HAP-1 (cell line): ENCODE measurements around the gene FRMD1.
A peak's percentile ranks its signal among the peaks of the same experiment; 100 is the strongest.

Experiments
- DNase-seq, 2 experiments: peaks; one replicate each; pipeline ENCODE4 v3.0.0-alpha.2; 2016 to 2020; ENCODE audit warnings: low spot score in 2 of 2
- H3K27me3 ChIP-seq: fragments of 250-450 bp; sonication (Bioruptor Pico); 2 replicates; pipeline ENCODE4 v1.5.1; 2020; ENCODE audit warnings: low read depth, mild to moderate bottlenecking, moderate library complexity
- H3K36me3 ChIP-seq: fragments of 250-450 bp; sonication (Bioruptor Pico); replicated peaks from 2 replicates; pipeline ENCODE4 v1.5.1; 2020; ENCODE audit warnings: mild to moderate bottlenecking
- H3K4me1 ChIP-seq: fragments of 250-450 bp; sonication (Bioruptor Pico); 2 replicates; pipeline ENCODE4 v1.5.1; 2020; ENCODE audit warnings: mild to moderate bottlenecking
- H3K4me3 ChIP-seq: fragments of 250-450 bp; sonication (Bioruptor Pico); 2 replicates; pipeline ENCODE4 v1.5.1; 2020; ENCODE audit warnings: mild to moderate bottlenecking, moderate library complexity
- H3K9me3 ChIP-seq: fragments of 250-450 bp; sonication (Bioruptor Pico); 2 replicates; pipeline ENCODE4 v1.5.1; 2020; ENCODE audit warnings: mild to moderate bottlenecking, moderate library complexity
- in situ Hi-C: fragments of 300-500 bp; cut with MboI; formaldehyde crosslinking; loops from 3 replicates; pipeline ENCODE4 v1.14.3; 2020; ENCODE audit warnings: low sequenced_read_pairs, inconsistent platforms, mixed read lengths

Gene FRMD1

GRCh38 chr6:168095171-168095691, 16.2 kb upstream of the FRMD1 start:
- no peak overlapping the region for H3K4me3 ChIP-seq
- H3K36me3 ChIP-seq = no peaks in the 10 kb centered on the region
- H3K9me3 ChIP-seq = no peaks in the 10 kb centered on the region
- DNase-seq = no peak
- H3K27me3 ChIP-seq = no peaks in the 10 kb centered on the region
- in situ Hi-C loops = no loop called here
- no peaks in the 10 kb centered on the region for H3K4me1 ChIP-seq

- in situ Hi-C loops = no loop called here
- Histone ChIP-seq H3K9me3 (no peaks in the 10 kb centered on the region), H3K4me3 (no peak overlapping the region)
Measured at GRCh38 chr6:168093634-168094033, 14.6 kb upstream of the FRMD1 start.

GRCh38 chr6:168093071-168093505, 14.1 kb upstream of the FRMD1 start:
- no peaks in the 10 kb centered on the region for H3K36me3 ChIP-seq
- no peaks in the 10 kb centered on the region for H3K4me1 ChIP-seq
- no peak for DNase-seq
- H3K27me3 ChIP-seq = no peaks in the 10 kb centered on the region
- H3K4me3 ChIP-seq = no peak overlapping the region
- no peaks in the 10 kb centered on the region for H3K9me3 ChIP-seq
- in situ Hi-C loops = no loop called here

More at GRCh38 chr6:168093634-168094033, 14.6 kb upstream of the FRMD1 start:
- no peak for DNase-seq
- no peaks in the 10 kb centered on the region for H3K4me1 ChIP-seq
- no peaks in the 10 kb centered on the region for H3K36me3 ChIP-seq
- no peaks in the 10 kb centered on the region for H3K27me3 ChIP-seq

GRCh38 chr6:168092541-168092940, 13.5 kb upstream of the FRMD1 start:
- DNase-seq = no peak
- in situ Hi-C loops = no loop called here
- no peaks in the 10 kb centered on the region for H3K27me3 ChIP-seq
- no peaks in the 10 kb centered on the region for H3K36me3 ChIP-seq
- no peak overlapping the region for H3K4me3 ChIP-seq
- H3K4me1 ChIP-seq = no peaks in the 10 kb centered on the region
- H3K9me3 ChIP-seq = no peaks in the 10 kb centered on the region

GRCh38 chr6:168091381-168092264, 12.6 kb upstream of the FRMD1 start:
- in situ Hi-C loops = no loop called here
- no peak overlapping the region for H3K4me3 ChIP-seq
- no peaks in the 10 kb centered on the region for H3K4me1 ChIP-seq
- no peaks in the 10 kb centered on the region for H3K27me3 ChIP-seq
- H3K36me3 ChIP-seq = no peaks in the 10 kb centered on the region
- H3K9me3 ChIP-seq = no peaks in the 10 kb centered on the region
- no peak for DNase-seq

GRCh38 chr6:168090706-168091105, 11.7 kb upstream of the FRMD1 start:
- no peaks in the 10 kb centered on the region for H3K4me1 ChIP-seq
- no peaks in the 10 kb centered on the region for H3K36me3 ChIP-seq
- no peaks in the 10 kb centered on the region for H3K27me3 ChIP-seq
- no peak for DNase-seq
- in situ Hi-C loops = no loop called here
- H3K4me3 ChIP-seq = no peak overlapping the region
- no peaks in the 10 kb centered on the region for H3K9me3 ChIP-seq

- in situ Hi-C loops = no loop called here
- no peaks in the 10 kb centered on the region for H3K27me3 ChIP-seq
- H3K4me1 ChIP-seq = no peaks in the 10 kb centered on the region
- H3K9me3 ChIP-seq = no peaks in the 10 kb centered on the region
- no peak for DNase-seq
- no peaks in the 10 kb centered on the region for H3K36me3 ChIP-seq
- H3K4me3 ChIP-seq = no peak overlapping the region
Measured at GRCh38 chr6:168090064-168090690, 11.2 kb upstream of the FRMD1 start.

GRCh38 chr6:168089186-168090063, 10.4 kb upstream of the FRMD1 start:
- in situ Hi-C loops = no loop called here
- H3K4me1 ChIP-seq = no peaks in the 10 kb centered on the region
- H3K36me3 ChIP-seq = no peaks in the 10 kb centered on the region
- no peaks in the 10 kb centered on the region for H3K27me3 ChIP-seq
- H3K9me3 ChIP-seq = no peaks in the 10 kb centered on the region
- DNase-seq = no peak
- H3K4me3 ChIP-seq = no peak overlapping the region

GRCh38 chr6:168088161-168089053, 9.4 kb upstream of the FRMD1 start:
- Histone ChIP-seq H3K4me1 (no peaks in the 10 kb centered on the region), H3K4me3 (no peak overlapping the region), H3K36me3 (no peaks in the 10 kb centered on the region), H3K27me3 (no peaks in the 10 kb centered on the region), H3K9me3 (no peaks in the 10 kb centered on the region)
- in situ Hi-C loops = no loop called here
- DNase-seq = peak; percentile 8 to 44

GRCh38 chr6:168087436-168088160, 8.6 kb upstream of the FRMD1 start:
- in situ Hi-C loops = no loop called here
- no peak for DNase-seq
- H3K4me3 ChIP-seq = no peak overlapping the region
- no peaks in the 10 kb centered on the region for H3K27me3 ChIP-seq
- H3K36me3 ChIP-seq = no peaks in the 10 kb centered on the region
- H3K9me3 ChIP-seq = no peaks in the 10 kb centered on the region
- no peaks in the 10 kb centered on the region for H3K4me1 ChIP-seq

- in situ Hi-C loops = no loop called here
- Histone ChIP-seq H3K27me3 (no peaks in the 10 kb centered on the region), H3K4me1 (no peaks in the 10 kb centered on the region), H3K4me3 (no peak overlapping the region), H3K9me3 (no peaks in the 10 kb centered on the region), H3K36me3 (no peaks in the 10 kb centered on the region)
- DNase-seq = no peak
Measured at GRCh38 chr6:168086616-168087015, 7.6 kb upstream of the FRMD1 start.

GRCh38 chr6:168086066-168086465, 7.1 kb upstream of the FRMD1 start:
- DNase-seq = no peak
- H3K4me1 ChIP-seq = no peaks in the 10 kb centered on the region
- H3K4me3 ChIP-seq = no peak overlapping the region
- no peaks in the 10 kb centered on the region for H3K36me3 ChIP-seq
- in situ Hi-C loops = no loop called here
- H3K9me3 ChIP-seq = no peaks in the 10 kb centered on the region
- no peaks in the 10 kb centered on the region for H3K27me3 ChIP-seq
